GM23248 (cell line): ENCODE measurements around the gene NOTCH2.

Source experiments
- EZH2 ChIP-seq: fragments of 200-600 bp; sonication (generic); IDR thresholded peaks from 2 replicates; pipeline ENCODE4 v1.6.1; 2018; ENCODE audit warnings: antibody characterized with exemption, mild to moderate bottlenecking; ENCODE audit not compliant: insufficient read depth, poor library complexity, severe bottlenecking
- EZH2phosphoT487 ChIP-seq: fragments of 200-600 bp; sonication (generic); IDR thresholded peaks from 2 replicates; pipeline ENCODE4 v1.6.1; 2018; ENCODE audit warnings: antibody characterized with exemption, moderate library complexity, mild to moderate bottlenecking, low read depth; ENCODE audit not compliant: insufficient read depth

DNA sequence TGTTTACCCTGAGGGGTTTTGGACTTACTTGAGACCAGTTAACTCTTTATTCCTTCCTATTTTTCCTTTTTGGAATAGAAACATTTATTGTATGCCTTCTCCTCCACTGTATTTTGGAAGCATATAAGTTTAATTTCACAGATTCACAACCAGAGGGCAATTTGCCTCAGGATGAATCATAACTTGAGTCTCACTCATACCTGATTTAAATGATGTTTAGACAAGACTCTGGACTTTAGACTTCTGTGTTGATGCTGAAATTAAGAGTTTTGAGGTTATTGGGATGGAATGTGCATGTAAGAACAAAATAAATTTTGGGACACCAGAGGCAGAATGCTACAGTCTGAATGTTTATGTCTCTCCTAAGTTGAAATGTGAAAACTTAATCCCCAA lies 166.0 kb downstream of the NOTCH2 start:
- no peak for TF ChIP-seq EZH2
- no peak for TF ChIP-seq EZH2phosphoT487
